DMS153 treated with DMSO at 0.1 percent for 48 hours (cell line): ENCODE data around the gene PGK2.
"Not testable (repeated sequence)": the region's sequence is repeated elsewhere in the genome, so short reads cannot be mapped to it uniquely, and the experiment has no call there.

Experiments
- DNase-seq: peaks from one replicate; lab custom pipeline; 2025; ENCODE audit not compliant: unreplicated experiment; lab: John Stamatoyannopoulos, UW

Gene PGK2

GRCh38 chr6:49787176-49787575, at the start of gene PGK2:
Gene PGK2, minus strand, starts transcription at chr6:49787285. Its CDS starts 98 bp downstream, at chr6:49787187.
- DNase-seq, result no peak

- no peak for DNase-seq
Observed at GRCh38 chr6:49835140-49835539, 48.1 kb upstream of the PGK2 start.

- no peak for DNase-seq
Observed at GRCh38 chr6:49833386-49833785, 46.3 kb upstream of the PGK2 start.

- no peak for DNase-seq
Observed at GRCh38 chr6:49826743-49827406, 39.8 kb upstream of the PGK2 start.

- DNase-seq, result no peak
Observed at GRCh38 chr6:49815166-49815565, 28.1 kb upstream of the PGK2 start.

- DNase-seq, result no peak
Observed at GRCh38 chr6:49813248-49813647, 26.2 kb upstream of the PGK2 start.

- DNase-seq, result no peak
Observed at GRCh38 chr6:49806145-49806544, 19.1 kb upstream of the PGK2 start.

GRCh38 chr6:49805246-49805645, 18.2 kb upstream of the PGK2 start:
- no peak for DNase-seq

GRCh38 chr6:49801525-49801924, 14.4 kb upstream of the PGK2 start:
- DNase-seq, result no peak

- DNase-seq, result no peak
Observed at GRCh38 chr6:49799090-49799489, 12.0 kb upstream of the PGK2 start.

GRCh38 chr6:49796842-49797455, 9.9 kb upstream of the PGK2 start:
- DNase-seq, result not testable (repeated sequence)

- no peak for DNase-seq
Observed at GRCh38 chr6:49790341-49790740, 3.3 kb upstream of the PGK2 start.

GRCh38 chr6:49784272-49784671, 2.8 kb downstream of the PGK2 start:
- no peak for DNase-seq

- no peak for DNase-seq
Observed at GRCh38 chr6:49782725-49783124, 4.4 kb downstream of the PGK2 start.

GRCh38 chr6:49782293-49782692, 4.8 kb downstream of the PGK2 start:
- no peak for DNase-seq

- DNase-seq, result no peak
Observed at GRCh38 chr6:49776444-49776843, 10.6 kb downstream of the PGK2 start.

- DNase-seq, result no peak
Observed at GRCh38 chr6:49775043-49775442, 12.0 kb downstream of the PGK2 start.

GRCh38 chr6:49772285-49772684, 14.8 kb downstream of the PGK2 start:
- DNase-seq, result no peak

GRCh38 chr6:49766762-49767161, 20.3 kb downstream of the PGK2 start:
- no peak for DNase-seq

GRCh38 chr6:49764571-49765236, 22.4 kb downstream of the PGK2 start:
- no peak for DNase-seq

- peak; percentile 67 for DNase-seq
Observed at GRCh38 chr6:49744259-49744658, 42.8 kb downstream of the PGK2 start, which contains the start of gene CRISP3. Gene CRISP3, minus strand, starts transcription at chr6:49744388. Its CDS starts 21 bp downstream, at chr6:49744367.

- no peak for DNase-seq
Observed at GRCh38 chr6:49743429-49743828, 43.7 kb downstream of the PGK2 start.
